Fibroblast of mammary gland (primary cell): Measurements from ENCODE around the gene BMPR1A.
A peak's percentile ranks its signal among the peaks of the same experiment; 100 is the strongest.

Experiments used
- DNase-seq: peaks from one replicate; pipeline ENCODE4 v3.0.0-alpha.2; 2010; ENCODE audit warnings: low read depth
- H3K4me3 ChIP-seq: 2 replicates; pipeline ENCODE4 v1.5.1; 2011; ENCODE audit warnings: low read depth, mild to moderate bottlenecking, low read length, moderate library complexity; ENCODE audit not compliant: control insufficient read depth
- TF ChIP-seq, protein P1 (sequence below): conservative IDR thresholded peaks from 2 replicates; pipeline ENCODE4 v1.5.1; 2011; ENCODE audit warnings: low read depth, low read length, inconsistent platforms; ENCODE audit not compliant: control insufficient read depth, insufficient read depth

BMPR1A gene

DNA sequence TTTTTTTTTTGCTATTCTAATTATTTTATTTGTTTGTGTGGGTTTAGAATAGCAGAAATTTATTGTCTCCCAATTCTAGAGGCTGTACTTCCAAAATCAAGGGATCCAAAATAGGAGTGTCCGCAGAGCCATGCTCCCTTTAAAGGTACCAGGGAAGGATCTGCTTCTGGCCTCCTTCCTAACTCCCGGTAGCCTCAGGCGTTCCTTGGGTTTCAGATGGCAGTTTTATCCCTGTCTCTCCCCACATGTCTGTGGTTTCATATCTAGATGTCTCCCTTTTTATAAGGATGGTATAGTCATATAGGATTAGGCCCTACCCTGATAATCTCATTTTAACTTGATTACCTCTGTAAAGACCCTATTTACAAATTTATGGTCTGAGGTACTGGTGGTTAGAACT, 48.4 kb downstream of the BMPR1A start:
- no peak overlapping the region for H3K4me3 ChIP-seq
- TF ChIP-seq, protein P1, sequence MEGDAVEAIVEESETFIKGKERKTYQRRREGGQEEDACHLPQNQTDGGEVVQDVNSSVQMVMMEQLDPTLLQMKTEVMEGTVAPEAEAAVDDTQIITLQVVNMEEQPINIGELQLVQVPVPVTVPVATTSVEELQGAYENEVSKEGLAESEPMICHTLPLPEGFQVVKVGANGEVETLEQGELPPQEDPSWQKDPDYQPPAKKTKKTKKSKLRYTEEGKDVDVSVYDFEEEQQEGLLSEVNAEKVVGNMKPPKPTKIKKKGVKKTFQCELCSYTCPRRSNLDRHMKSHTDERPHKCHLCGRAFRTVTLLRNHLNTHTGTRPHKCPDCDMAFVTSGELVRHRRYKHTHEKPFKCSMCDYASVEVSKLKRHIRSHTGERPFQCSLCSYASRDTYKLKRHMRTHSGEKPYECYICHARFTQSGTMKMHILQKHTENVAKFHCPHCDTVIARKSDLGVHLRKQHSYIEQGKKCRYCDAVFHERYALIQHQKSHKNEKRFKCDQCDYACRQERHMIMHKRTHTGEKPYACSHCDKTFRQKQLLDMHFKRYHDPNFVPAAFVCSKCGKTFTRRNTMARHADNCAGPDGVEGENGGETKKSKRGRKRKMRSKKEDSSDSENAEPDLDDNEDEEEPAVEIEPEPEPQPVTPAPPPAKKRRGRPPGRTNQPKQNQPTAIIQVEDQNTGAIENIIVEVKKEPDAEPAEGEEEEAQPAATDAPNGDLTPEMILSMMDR: no peak
- DNase-seq: no peak

DNA sequence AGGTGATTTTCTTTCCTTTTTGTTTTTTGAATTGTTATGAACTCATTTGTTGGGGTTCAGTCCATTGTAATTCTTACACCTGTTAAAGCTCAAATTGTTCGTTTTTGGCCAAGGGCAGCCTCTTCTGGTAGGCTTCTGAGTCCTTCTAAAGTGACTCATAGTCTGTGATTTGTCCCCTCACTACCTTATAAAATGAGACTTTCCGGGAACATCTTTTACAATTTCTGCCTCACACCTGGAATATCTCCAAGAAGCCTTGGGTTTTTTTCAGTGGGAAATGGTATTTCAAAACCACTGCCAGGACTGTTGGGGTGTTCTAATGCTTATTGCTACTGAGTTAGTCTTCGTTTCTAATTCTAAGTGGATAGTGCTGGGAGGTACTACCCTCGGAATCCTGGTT, 56.7 kb downstream of the BMPR1A start:
- TF ChIP-seq, protein P1: no peak
- peak; percentile 52 for DNase-seq
- no peak overlapping the region for H3K4me3 ChIP-seq

DNA sequence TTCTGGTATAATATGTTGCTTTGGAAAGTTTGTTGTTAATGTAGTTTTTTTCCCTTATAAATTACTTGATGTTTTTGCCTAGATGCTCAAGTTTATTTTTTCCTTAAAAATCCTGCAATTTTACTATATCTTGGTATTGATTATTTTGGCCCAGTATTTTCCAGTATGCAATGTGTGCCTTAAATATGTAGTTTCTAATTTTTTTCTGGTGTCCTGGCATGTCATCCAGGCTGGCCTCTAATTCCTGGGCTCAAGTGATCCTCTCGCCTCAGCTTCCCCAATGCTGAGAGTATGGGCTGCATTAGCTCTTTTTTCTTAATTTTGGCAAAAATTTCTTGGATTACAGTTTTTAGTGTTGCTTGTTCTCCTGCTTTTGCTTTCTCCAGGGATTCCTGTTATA, 57.6 kb downstream of the BMPR1A start:
- no peak overlapping the region for H3K4me3 ChIP-seq
- no peak for DNase-seq
- TF ChIP-seq, protein P1: no peak

DNA sequence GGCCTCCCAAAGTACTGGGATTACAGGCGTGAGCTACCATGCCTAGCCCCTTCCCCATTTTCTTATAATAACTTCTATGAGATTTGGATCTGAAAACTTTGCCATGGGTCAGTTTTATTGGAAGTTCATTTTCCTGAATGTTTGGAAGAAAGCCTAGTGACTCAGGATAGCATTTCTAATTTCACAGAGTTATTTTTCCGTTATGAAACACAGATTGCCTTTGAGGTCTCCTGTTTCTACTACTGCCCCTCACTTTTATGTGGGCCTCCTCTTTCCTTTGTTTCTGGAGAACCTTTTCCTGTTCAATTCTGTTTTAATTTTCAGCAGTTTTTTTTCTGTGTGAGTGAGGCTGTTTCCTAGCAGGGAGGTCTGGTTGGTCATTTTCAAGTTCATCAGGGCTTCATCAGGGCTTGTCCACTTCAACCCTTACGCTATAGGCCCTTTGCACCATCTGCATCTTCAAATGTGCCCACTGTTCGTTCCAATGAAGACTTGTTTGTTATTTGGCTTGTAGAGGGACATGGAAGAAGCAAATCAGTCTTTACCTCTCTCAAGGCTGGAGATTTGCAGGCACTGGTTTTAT, 58.7 kb downstream of the BMPR1A start:
- H3K4me3 ChIP-seq: no peak overlapping the region
- TF ChIP-seq, protein P1: no peak
- peak; percentile 64 for DNase-seq

DNA sequence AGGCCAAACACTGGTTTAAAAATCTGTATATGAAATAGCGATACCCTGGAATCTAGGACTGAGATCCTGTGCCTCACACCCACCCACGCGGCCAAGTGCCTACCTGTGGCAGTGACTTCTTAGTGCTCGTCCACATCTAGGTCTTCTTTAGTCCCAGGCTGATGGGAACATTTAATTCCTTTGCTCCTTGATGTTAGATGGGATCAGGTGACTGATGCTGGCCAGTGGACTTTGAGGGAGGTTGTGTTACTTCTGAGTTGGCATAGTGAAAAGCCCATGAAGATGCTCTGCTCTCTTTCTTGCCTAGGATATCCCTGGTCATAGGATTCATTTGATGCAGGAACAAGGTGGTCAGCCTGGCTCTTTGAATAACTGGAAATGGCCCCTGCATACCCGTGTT, 59.2 kb downstream of the BMPR1A start:
- no peak overlapping the region for H3K4me3 ChIP-seq
- no peak for DNase-seq
- TF ChIP-seq, protein P1: no peak

DNA sequence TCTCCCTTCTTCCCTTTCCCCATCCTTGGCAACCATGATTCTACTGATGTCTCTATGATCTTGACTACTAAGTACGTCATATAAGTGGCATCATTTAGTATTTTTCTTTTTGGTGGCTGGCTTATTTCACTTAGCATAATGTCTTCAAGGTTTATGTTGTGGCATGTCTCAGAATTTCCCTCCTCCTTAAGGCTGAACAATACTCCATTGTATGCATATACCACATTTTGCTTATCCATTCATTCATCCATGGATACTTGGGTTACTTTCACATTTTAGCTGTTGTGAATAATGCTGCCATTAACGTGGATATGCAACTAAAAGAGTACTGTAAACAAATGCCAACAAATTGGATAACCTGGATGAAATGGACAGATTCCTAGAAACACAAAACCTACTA, 60.8 kb downstream of the BMPR1A start:
- DNase-seq: no peak
- TF ChIP-seq, protein P1: no peak
- no peak overlapping the region for H3K4me3 ChIP-seq

DNA sequence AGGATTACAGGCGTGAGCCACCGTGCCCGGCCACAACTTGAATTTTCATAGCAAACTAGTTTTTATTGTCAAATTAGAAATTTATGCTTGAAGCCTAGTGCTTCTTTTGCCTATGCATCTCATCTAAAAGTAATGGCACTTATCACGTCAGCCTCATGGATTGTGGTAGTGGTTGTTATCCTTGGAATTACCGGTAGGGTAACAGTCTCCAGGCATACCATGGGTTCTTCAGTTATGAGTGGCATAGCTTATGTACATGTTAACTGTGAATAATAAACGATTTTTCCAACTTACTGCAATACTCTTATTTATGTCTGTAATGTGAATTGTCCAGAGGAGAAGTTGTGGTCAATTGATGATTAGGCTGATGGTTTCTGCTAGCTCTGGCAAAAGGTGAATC, 63.1 kb downstream of the BMPR1A start:
- no peak for DNase-seq
- no peak overlapping the region for H3K4me3 ChIP-seq
- TF ChIP-seq, protein P1: no peak
